ENCODE data around the gene IRAK1. TPM values are rescaled to one million over a fixed set of nuclear protein-coding genes. Genes with fewer than 3 reads are reported as not detected.

IRAK1 gene
- total RNA-seq, 1 experiment from 2014 or later: 76.0 TPM

Small RNA genes within 50 kb of the gene (small RNA-seq; reads per million reads assigned to genes)
- not detected for gene MIR3202-1

Other genes with a start within 250 kb of the IRAK1 start
- not detected in 2 replicates for gene SRPK3, start 238.9 kb downstream of the IRAK1 start, total RNA-seq (2014; rRNA removed; shearing (Covaris generic); ENCODE audit: low replicate concordance)
- gene IDH3G, start 225.5 kb downstream of the IRAK1 start, total RNA-seq (2014; rRNA removed; shearing (Covaris generic); ENCODE audit: low replicate concordance): 46.5 and 80.7 TPM in 2 replicates
- gene SSR4, start 225.2 kb downstream of the IRAK1 start, total RNA-seq (2014; rRNA removed; shearing (Covaris generic); ENCODE audit: low replicate concordance): 249 and 310 TPM in 2 replicates
- gene PDZD4, start 189.4 kb downstream of the IRAK1 start, total RNA-seq (2014; rRNA removed; shearing (Covaris generic); ENCODE audit: low replicate concordance): not detected in 2 replicates
- not detected in 2 replicates for gene L1CAM, start 133.7 kb downstream of the IRAK1 start, total RNA-seq (2014; rRNA removed; shearing (Covaris generic); ENCODE audit: low replicate concordance)
- gene AVPR2, start 115.2 kb downstream of the IRAK1 start, total RNA-seq (2014; rRNA removed; shearing (Covaris generic); ENCODE audit: low replicate concordance): not detected in 2 replicates
- gene ARHGAP4, start 93.6 kb downstream of the IRAK1 start, total RNA-seq (2014; rRNA removed; shearing (Covaris generic); ENCODE audit: low replicate concordance): 104 and 218 TPM in 2 replicates
- 103 and 144 TPM in 2 replicates for gene NAA10, start 84.9 kb downstream of the IRAK1 start, total RNA-seq (2014; rRNA removed; shearing (Covaris generic); ENCODE audit: low replicate concordance)
- 0.22 and 0.26 TPM in 2 replicates for gene RENBP, start 75.3 kb downstream of the IRAK1 start, total RNA-seq (2014; rRNA removed; shearing (Covaris generic); ENCODE audit: low replicate concordance)
- 16.8 and 29.4 TPM in 2 replicates for gene HCFC1, start 48.1 kb downstream of the IRAK1 start, total RNA-seq (2014; rRNA removed; shearing (Covaris generic); ENCODE audit: low replicate concordance)
- gene TMEM187, start 47.1 kb downstream of the IRAK1 start, total RNA-seq (2014; rRNA removed; shearing (Covaris generic); ENCODE audit: low replicate concordance): 1.5 and 3.9 TPM in 2 replicates
- 20.4 and 27.5 TPM in 2 replicates for gene MECP2, start 77.8 kb upstream of the IRAK1 start, total RNA-seq (2014; rRNA removed; shearing (Covaris generic); ENCODE audit: low replicate concordance)
- not detected in 2 replicates for gene OPN1LW, start 124.3 kb upstream of the IRAK1 start, total RNA-seq (2014; rRNA removed; shearing (Covaris generic); ENCODE audit: low replicate concordance)
- not detected in 2 replicates for gene OPN1MW, start 162.7 kb upstream of the IRAK1 start, total RNA-seq (2014; rRNA removed; shearing (Covaris generic); ENCODE audit: low replicate concordance)
- not detected in 2 replicates for gene OPN1MW2, start 199.9 kb upstream of the IRAK1 start, total RNA-seq (2014; rRNA removed; shearing (Covaris generic); ENCODE audit: low replicate concordance)
- not detected in 2 replicates for gene OPN1MW3, start 237.7 kb upstream of the IRAK1 start, total RNA-seq (2014; rRNA removed; shearing (Covaris generic); ENCODE audit: low replicate concordance)

Measured in Karpas-422 (cell line).